Measurements from ENCODE around the gene DRD3. TPM values are rescaled to one million over a fixed set of nuclear protein-coding genes. Genes with fewer than 3 reads are reported as not detected.

The DRD3 gene
- total and polyA plus RNA-seq, 2 donors (not counting 3 experiments of a cell fraction or from before 2014, with no cell fraction given), result not detected

DNA sequence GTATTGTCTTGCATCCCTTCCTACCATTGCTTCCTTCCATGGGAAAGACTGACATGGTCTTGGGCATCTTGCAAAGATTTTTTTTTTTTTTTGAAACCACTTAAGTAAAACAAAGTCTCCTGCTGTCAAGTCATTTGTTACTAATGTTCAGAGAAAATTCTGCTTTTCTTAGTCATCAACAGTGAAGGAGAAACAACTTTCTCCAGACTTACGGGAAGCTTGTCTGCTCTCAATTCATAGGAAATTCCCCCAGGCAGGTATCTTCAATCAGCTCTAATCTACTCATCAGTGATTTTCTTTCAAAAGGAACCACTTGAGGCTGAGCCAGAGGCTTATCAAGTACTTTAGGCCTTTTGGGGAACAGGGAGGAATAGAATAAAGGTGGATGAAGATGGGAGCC lies 15.9 kb upstream of the DRD3 start:
- Histone ChIP-seq H3K36me3 (ENCODE audit: control insufficient read depth in 2 of 2, extremely low read depth in 1 of 2, insufficient read depth in 2 of 2, low read length in 2 of 2) (no peaks in the 10 kb centered on the region), H2AFZ (ENCODE audit: low read depth, low read length) (no peak overlapping the region), H3K27me3 (ENCODE audit: control insufficient read depth in 2 of 2, insufficient read depth in 2 of 2, low read length in 2 of 2) (no peaks in the 10 kb centered on the region), H3K9ac (replicated peaks; ENCODE audit: extremely low read depth, insufficient read depth, low read length) (no peak overlapping the region), H3K79me2 (ENCODE audit: control insufficient read depth, insufficient read depth, low read length) (no peaks in the 10 kb centered on the region), H3K4me3 (replicated peaks in 1 of 3; ENCODE audit: insufficient read depth in 1 of 3, low read depth in 1 of 3, low read length in 3 of 3) (no peak overlapping the region), H3K4me1 (ENCODE audit: control insufficient read depth, extremely low read depth, insufficient read depth, low read length) (no peaks in the 10 kb centered on the region), H3K27ac (ENCODE audit: insufficient read depth, low read depth, low read length) (no peak overlapping the region), H3K9me3 (replicated peaks; ENCODE audit: control insufficient read depth, insufficient read depth, low read length) (no peaks in the 10 kb centered on the region), H3K4me2 (ENCODE audit: insufficient read depth, low read length) (no peak overlapping the region), H3K9me1 (replicated peaks; ENCODE audit: control insufficient read depth, extremely low read depth, insufficient read depth, low read length) (no peaks in the 10 kb centered on the region), H4K20me1 (replicated peaks; ENCODE audit: control insufficient read depth, extremely low read depth, insufficient read depth, low read length) (no peaks in the 10 kb centered on the region)
- ChIA-PET POLR2A (no interaction called here), CTCF (interaction anchor here (1.0 kb wide), 1 partner anchor 16 kb away, joined by 4 read pairs; the partner anchor contains the start of gene DRD3)
- no TSS peak for BruUV-seq (replicated peaks)
- dilution Hi-C loops (cut with MboI; ENCODE audit: extremely low pct_ligation_motif_present, low sequenced_read_pairs) (no loop called here), intact Hi-C loops (cut with micrococcal nuclease) (no loop called here)
- no peak for FAIRE-seq
- TF ChIP-seq CTCF (IDR thresholded peaks at IDR 0.05; ENCODE audit: extremely low read depth in 1 of 2, insufficient read depth in 1 of 2, low read depth in 1 of 2, low read length in 2 of 2) (no peak), EZH2 (IDR thresholded peaks at IDR 0.05; ENCODE audit: borderline replicate concordance, low read depth, low read length, severe bottlenecking) (no peak), JUN (IDR thresholded peaks at IDR 0.05; ENCODE audit: borderline replicate concordance, insufficient read depth, insufficient read length, low read depth) (no peak), FOS (IDR thresholded peaks at IDR 0.05; ENCODE audit: borderline replicate concordance, insufficient read depth, low read length) (no peak), GATA2 (IDR thresholded peaks at IDR 0.05; ENCODE audit: insufficient read depth, insufficient read length, low read depth, low read length) (no peak), MYC (IDR thresholded peaks at IDR 0.05; ENCODE audit: low read depth, low read length) (no peak), POLR2A (IDR thresholded peaks at IDR 0.05; ENCODE audit: low read depth, low read length) (no peak)
- TF ChIP-seq, protein P1, sequence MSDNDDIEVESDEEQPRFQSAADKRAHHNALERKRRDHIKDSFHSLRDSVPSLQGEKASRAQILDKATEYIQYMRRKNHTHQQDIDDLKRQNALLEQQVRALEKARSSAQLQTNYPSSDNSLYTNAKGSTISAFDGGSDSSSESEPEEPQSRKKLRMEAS (IDR thresholded peaks at IDR 0.05; ENCODE audit: insufficient read depth, insufficient read length), result no peak
- DNase-seq (ENCODE audit: low read depth, low spot score), result no peak
